ENCODE data around the gene GPHN.

Gene GPHN

GRCh38 chr14:67186789-67187584, 679.0 kb downstream of the GPHN start:
- peak; percentile 7 for DNase-seq

GRCh38 chr14:67187826-67188225, 679.9 kb downstream of the GPHN start:
- no peak for DNase-seq

- no peak for DNase-seq
Observed at GRCh38 chr14:67188326-67188725, 680.4 kb downstream of the GPHN start.

GRCh38 chr14:67191768-67192290, 683.9 kb downstream of the GPHN start:
- DNase-seq = no peak

GRCh38 chr14:67192366-67192765, 684.4 kb downstream of the GPHN start:
- DNase-seq = no peak

- DNase-seq = no peak
Observed at GRCh38 chr14:67195279-67195678, 687.3 kb downstream of the GPHN start.

GRCh38 chr14:67199016-67199415, 691.1 kb downstream of the GPHN start:
- no peak for DNase-seq

GRCh38 chr14:67207810-67208209, 699.9 kb downstream of the GPHN start:
- DNase-seq = no peak

- DNase-seq = no peak
Observed at GRCh38 chr14:67218126-67218525, 710.2 kb downstream of the GPHN start.

GRCh38 chr14:67221248-67221981, 713.5 kb downstream of the GPHN start:
- DNase-seq = no peak

- DNase-seq = no peak
Observed at GRCh38 chr14:67221982-67222328, 714.0 kb downstream of the GPHN start.

GRCh38 chr14:67225523-67225922, 717.6 kb downstream of the GPHN start:
- no peak for DNase-seq

GRCh38 chr14:67228325-67228984, 720.5 kb downstream of the GPHN start:
- no peak for DNase-seq
